ENCODE data around the gene SNX32. TPM values are rescaled to one million over a fixed set of nuclear protein-coding genes. Genes with fewer than 3 reads are reported as not detected.

SNX32 gene
- total and polyA plus RNA-seq, 2 of the 13 experiments (the other 11 are each of a cell fraction or from before 2014, with no cell fraction given), result 0.09 to 0.34 TPM

GRCh38 chr11:65829459-65829858 is 4.3 kb upstream of the SNX32 start:
- H4K20me1 ChIP-seq (ENCODE audit: insufficient read depth, low read length), result no peaks in the 10 kb centered on the region
- no peak overlapping the region for H3K9ac ChIP-seq (ENCODE audit: insufficient read depth, low read depth, low read length)
- H3K4me1 ChIP-seq (ENCODE audit: insufficient read depth, low read length), result peaks cover 14% of the 10 kb centered on the region
- H3K27ac ChIP-seq (ENCODE audit: extremely low read length, insufficient read depth, low read length), result no peak overlapping the region
- ATAC-seq (no peak), FAIRE-seq (no peak), DNase-seq (ENCODE audit: low spot score) (no peak)
- in situ Hi-C loops (cut with HindIII; ENCODE audit: extremely low pct_ligation_motif_present, low pct_unique_long_range_greater_than_20kb) (no loop called here), intact Hi-C loops (cut with micrococcal nuclease; ENCODE audit: unreplicated experiment) (no loop called here)
- ChIA-PET POLR2A (no interaction called here), CTCF (ENCODE audit: low intra/inter-chr PET ratio, low total read pairs) (no interaction called here)
- H3K79me2 ChIP-seq (ENCODE audit: insufficient read depth, low read length), result no peaks in the 10 kb centered on the region
- no peaks in the 10 kb centered on the region for H3K36me3 ChIP-seq (replicated peaks in 1 of 2; ENCODE audit: control insufficient read depth in 1 of 2, insufficient read depth in 2 of 2, low read length in 2 of 2)
- 24% methylated on average over 4 of the region's 4 CpGs for WGBS (ENCODE audit: low lambda C conversion rate)
- H3K4me3 ChIP-seq (replicated peaks in 1 of 3; ENCODE audit: insufficient read depth in 1 of 3, low read depth in 2 of 3, low read length in 3 of 3), result no peak overlapping the region
- H2AFZ ChIP-seq (ENCODE audit: low read length), result no peak overlapping the region
- no TSS peak for BruUV-seq (replicated peaks)
- H3K4me2 ChIP-seq (ENCODE audit: low read depth, low read length), result no peak overlapping the region
- H3K27me3 ChIP-seq (ENCODE audit: control insufficient read depth in 1 of 2, insufficient read depth in 2 of 2, low read length in 2 of 2), result peaks cover 0 to 22% of the 10 kb centered on the region in 2 experiments; a peak in 1 of 5 replicates
- no peaks in the 10 kb centered on the region for H3K9me3 ChIP-seq (ENCODE audit: low read length)
- TF ChIP-seq ZNF660 (CRISPR knock-in tag; IDR thresholded peaks at IDR 0.05; ENCODE audit: borderline replicate concordance, low read depth) (no peak), SATB2 (CRISPR knock-in tag; IDR thresholded peaks at IDR 0.05) (no peak), ZNF251 (CRISPR knock-in tag; IDR thresholded peaks at IDR 0.05) (no peak), AHR (CRISPR knock-in tag; IDR thresholded peaks at IDR 0.05) (no peak), SNAPC4 (CRISPR knock-in tag; IDR thresholded peaks at IDR 0.05) (no peak), DDIT3 (CRISPR knock-in tag; IDR thresholded peaks at IDR 0.05) (no peak), ADNP (CRISPR knock-in tag; IDR thresholded peaks at IDR 0.05) (no peak), ZBED4 (CRISPR knock-in tag; IDR thresholded peaks at IDR 0.05; ENCODE audit: borderline replicate concordance) (no peak), ATF2 (CRISPR knock-in tag; IDR thresholded peaks at IDR 0.05) (no peak), SRY (CRISPR knock-in tag; IDR thresholded peaks at IDR 0.05) (no peak), GTF3A (CRISPR knock-in tag; conservative IDR thresholded peaks at IDR 0.05) (no peak), ZNF678 (CRISPR knock-in tag; IDR thresholded peaks at IDR 0.05) (no peak), NONO (IDR thresholded peaks at IDR 0.05) (no peak), NONO (CRISPR knock-in tag; conservative IDR thresholded peaks at IDR 0.05) (no peak)
